Activated T-cell treated with anti-CD3 and anti-CD28 coated beads, Interleukin-2, amount 50 U/mL, for 72 hours (primary cell): Measurements from ENCODE around the gene SLC35F6. TPM values are rescaled to one million over a fixed set of nuclear protein-coding genes. Genes with fewer than 3 reads are reported as not detected.
A peak's percentile ranks its signal among the peaks of the same experiment; 100 is the strongest.
"Not testable (repeated sequence)": the region's sequence is repeated elsewhere in the genome, so short reads cannot be mapped to it uniquely, and the experiment has no call there.

Experiments
- ATAC-seq, 2 donors: fragments of 150-1000 bp; cut with Tn5 transposase; replicated peaks in 1 of 2; 2 replicates each; pipeline ENCODE4 v1.10.0; 2021; ENCODE audit warnings: moderate library complexity in 2 of 2, mild to moderate bottlenecking in 1 of 2
- DNase-seq, 2 donors: peaks; one replicate each; pipeline ENCODE4 v3.0.0; 2021 to 2022; ENCODE audit warnings: mixed read lengths in 1 of 2
- H3K27ac Mint-ChIP-seq: one replicate; pipeline ENCODE4 v1.8.0; 2022; ENCODE audit warnings: mild to moderate bottlenecking, moderate library complexity, mixed read lengths
- H3K27me3 Mint-ChIP-seq: one replicate; pipeline ENCODE4 v1.8.0; 2022; ENCODE audit warnings: low read depth, mixed read lengths
- H3K36me3 Mint-ChIP-seq, 2 donors: one replicate each; pipeline ENCODE4 v1.8.0; 2022; ENCODE audit warnings: mixed read lengths in 2 of 2, mild to moderate bottlenecking in 1 of 2; ENCODE audit not compliant: insufficient read depth in 2 of 2
- H3K4me1 Mint-ChIP-seq: one replicate; pipeline ENCODE4 v1.8.0; 2022; ENCODE audit warnings: low read depth, mixed read lengths
- H3K4me3 Mint-ChIP-seq, 2 donors: one replicate each; pipeline ENCODE4 v1.8.0; 2022; ENCODE audit warnings: mild to moderate bottlenecking in 2 of 2, mixed read lengths in 2 of 2, moderate library complexity in 2 of 2
- H3K9me3 Mint-ChIP-seq, 2 donors: one replicate each; pipeline ENCODE4 v1.8.0; 2022; ENCODE audit warnings: mixed read lengths in 2 of 2
- total RNA-seq, 2 donors: library from RNA; stranded (reverse); gene quantifications; one replicate each; pipeline ENCODE4 v1.2.3, GENCODE V29; 2022

The SLC35F6 gene
- total RNA-seq, 2 donors from 2014 or later = 6.1 to 7.2 TPM

- Mint-ChIP-seq H3K27ac (no peak overlapping the region), H3K4me1 (peaks cover 17% of the 10 kb centered on the region), H3K9me3 (no peaks in the 10 kb centered on the region), H3K36me3 (no peaks in the 10 kb centered on the region), H3K27me3 (no peaks in the 10 kb centered on the region), H3K4me3 (no peak overlapping the region)
- DNase-seq = no peak
- no peak for ATAC-seq
These were observed 9.5 kb upstream of the SLC35F6 start for GRCh38 chr2:26754539-26754938.

DNA sequence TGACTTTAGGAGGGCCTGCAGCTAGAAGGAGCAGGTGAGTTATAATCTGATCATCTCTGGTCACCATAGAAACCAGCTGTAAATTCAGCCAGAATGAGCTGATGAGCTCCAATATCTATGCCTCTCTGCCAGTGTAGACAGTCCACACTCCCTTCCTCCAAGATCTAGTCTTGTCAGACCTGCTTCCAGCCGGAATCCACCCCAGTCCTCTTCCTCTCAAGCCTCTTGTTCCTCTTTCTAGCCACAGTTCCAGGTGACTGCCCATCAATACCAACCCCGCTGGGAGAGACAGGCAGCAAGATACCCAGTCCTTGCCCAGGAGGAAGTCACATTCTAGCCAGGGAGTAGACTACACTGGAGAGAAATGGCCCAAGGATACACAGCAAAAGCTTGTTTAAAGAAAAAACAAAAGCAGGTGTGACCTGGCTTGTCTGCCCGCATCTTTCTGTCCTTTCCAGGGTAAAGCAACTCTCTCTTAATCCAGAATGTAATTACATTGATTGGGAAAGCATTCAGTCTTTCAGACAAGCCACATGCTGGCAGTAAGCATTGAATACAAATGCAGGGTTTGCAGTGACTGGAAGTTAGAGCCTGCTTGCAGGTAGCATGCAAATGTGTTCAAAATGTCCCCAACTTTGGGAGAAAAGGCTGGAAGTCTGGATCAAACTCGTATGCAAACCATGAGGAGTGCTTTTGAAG is 9.0 kb upstream of the SLC35F6 start:
- no peak for DNase-seq
- no peak for ATAC-seq
- Mint-ChIP-seq H3K4me3 (no peak overlapping the region), H3K27ac (no peak overlapping the region), H3K4me1 (peaks cover 17% of the 10 kb centered on the region), H3K27me3 (no peaks in the 10 kb centered on the region), H3K9me3 (no peaks in the 10 kb centered on the region), H3K36me3 (no peaks in the 10 kb centered on the region)

GRCh38 chr2:26756337-26756736 is 7.7 kb upstream of the SLC35F6 start:
- no peak for ATAC-seq

DNA sequence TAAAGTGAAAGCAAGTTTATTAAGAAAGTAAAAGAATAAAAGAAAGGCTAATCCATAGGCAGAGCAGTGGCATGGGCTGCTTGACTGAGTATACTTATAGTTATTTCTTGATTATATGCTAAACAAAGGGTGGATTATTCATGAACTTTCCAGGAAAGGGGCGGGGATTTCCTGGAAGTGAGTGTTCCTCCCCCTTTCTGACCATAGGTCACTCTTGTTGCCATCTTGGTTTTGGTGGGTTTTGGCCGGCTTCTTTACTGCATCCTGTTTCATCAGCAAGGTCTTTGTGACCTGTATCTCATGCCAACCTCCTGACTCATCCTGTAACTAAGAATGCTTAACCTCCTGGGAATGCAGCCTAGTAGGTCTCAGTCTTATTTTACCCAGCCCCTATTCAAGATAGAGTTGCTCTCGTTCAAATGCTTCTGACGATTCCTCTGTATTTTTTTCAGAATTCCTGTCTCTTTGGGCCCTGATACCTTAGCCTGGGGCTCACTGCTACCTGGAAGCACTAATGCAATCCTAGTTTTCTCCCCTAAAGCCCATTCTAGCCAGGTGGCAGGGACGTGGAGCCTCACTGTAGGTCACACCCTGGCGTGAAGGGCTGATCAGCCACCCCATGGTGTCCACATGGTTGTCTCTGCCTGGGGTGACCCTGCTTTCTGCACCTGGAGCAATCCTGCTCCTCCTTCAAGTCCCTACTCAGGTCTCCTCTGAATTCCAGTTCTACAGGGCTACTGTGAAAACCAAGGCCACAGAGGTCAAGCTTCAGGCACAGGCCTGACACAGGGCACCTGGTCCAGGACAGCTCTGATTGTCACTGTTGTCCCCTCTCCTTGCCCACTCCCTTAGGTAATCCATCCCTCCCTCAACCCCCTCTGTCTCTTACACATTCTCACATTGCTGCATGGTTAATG is 6.0 kb upstream of the SLC35F6 start:
- DNase-seq = peak; percentile 57 to 68
- Mint-ChIP-seq H3K4me1 (peaks cover 18% of the 10 kb centered on the region), H3K27ac (peak overlapping the region; percentile 49)

More at GRCh38 chr2:26756337-26756736, 7.7 kb upstream of the SLC35F6 start:
- DNase-seq = no peak
- peaks cover 17% of the 10 kb centered on the region for H3K4me1 Mint-ChIP-seq
- no peaks in the 10 kb centered on the region for H3K9me3 Mint-ChIP-seq
- H3K4me3 Mint-ChIP-seq = no peak overlapping the region
- H3K27me3 Mint-ChIP-seq = no peaks in the 10 kb centered on the region
- H3K27ac Mint-ChIP-seq = no peak overlapping the region
- no peaks in the 10 kb centered on the region for H3K36me3 Mint-ChIP-seq

GRCh38 chr2:26758790-26759321 is 5.2 kb upstream of the SLC35F6 start:
- ATAC-seq (no peak), DNase-seq (no peak)
- Mint-ChIP-seq H3K4me3 (no peak overlapping the region), H3K4me1 (peaks cover 25% of the 10 kb centered on the region), H3K27me3 (no peaks in the 10 kb centered on the region), H3K36me3 (no peaks in the 10 kb centered on the region), H3K27ac (no peak overlapping the region), H3K9me3 (no peaks in the 10 kb centered on the region)

More for the DNA sequence above, 6.0 kb upstream of the SLC35F6 start:
- Mint-ChIP-seq H3K9me3 (no peaks in the 10 kb centered on the region), H3K27me3 (no peaks in the 10 kb centered on the region), H3K36me3 (no peaks in the 10 kb centered on the region), H3K4me3 (peak overlapping the region; percentile 22 to 33)
- ATAC-seq = peak; percentile 79 to 83

- Mint-ChIP-seq H3K9me3 (no peaks in the 10 kb centered on the region), H3K27me3 (no peaks in the 10 kb centered on the region), H3K4me3 (no peak overlapping the region), H3K36me3 (no peaks in the 10 kb centered on the region), H3K4me1 (peaks cover 29% of the 10 kb centered on the region), H3K27ac (no peak overlapping the region)
- ATAC-seq = no peak
- no peak for DNase-seq
These were observed 4.2 kb upstream of the SLC35F6 start for GRCh38 chr2:26759845-26760244.

DNA sequence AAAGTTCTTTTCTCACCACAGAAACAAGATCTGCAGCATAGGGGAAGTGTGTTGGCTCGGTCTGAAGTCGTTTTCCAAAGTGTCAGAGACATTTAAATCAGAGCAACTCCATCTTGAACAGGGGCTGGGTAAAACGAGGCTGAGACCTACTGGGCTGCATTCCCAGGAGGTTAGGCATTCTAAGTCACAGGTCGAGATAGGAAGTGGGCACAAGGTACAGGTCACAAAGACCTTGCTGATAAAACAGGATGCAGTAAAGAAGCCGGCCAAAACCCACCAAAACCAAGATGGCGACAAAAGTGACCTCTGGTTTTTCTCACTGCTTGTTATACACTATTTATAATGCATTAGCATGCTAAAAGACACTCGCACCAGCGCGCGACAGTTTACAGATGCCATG is 3.1 kb upstream of the SLC35F6 start:
- H3K4me3 Mint-ChIP-seq, H3K36me3 Mint-ChIP-seq, H3K27ac Mint-ChIP-seq, H3K9me3 Mint-ChIP-seq, ATAC-seq, DNase-seq, H3K27me3 Mint-ChIP-seq: not testable (repeated sequence)
- H3K4me1 Mint-ChIP-seq = peaks cover 40% of the 10 kb centered on the region

DNA sequence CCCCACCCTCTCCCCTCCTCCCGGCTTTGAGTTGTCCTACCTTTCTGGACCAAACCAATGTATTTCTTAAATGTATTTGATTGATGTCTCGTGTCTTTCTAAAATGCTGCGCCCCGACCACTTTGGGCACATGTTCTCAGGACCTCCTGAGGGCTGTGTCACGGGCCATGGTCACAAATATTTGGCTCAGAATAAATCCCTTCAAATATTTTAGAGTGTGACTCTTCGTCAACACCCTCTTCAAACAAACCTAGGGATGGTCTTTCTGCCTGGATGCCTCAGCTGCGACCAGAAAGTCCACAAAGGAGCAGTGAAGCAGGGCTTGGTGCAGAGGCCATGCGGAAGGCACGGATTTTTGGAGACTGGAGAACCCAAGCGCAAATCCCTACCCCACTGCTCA is 1.1 kb upstream of the SLC35F6 start:
- Mint-ChIP-seq H3K27me3 (no peaks in the 10 kb centered on the region), H3K9me3 (no peaks in the 10 kb centered on the region), H3K36me3 (no peaks in the 10 kb centered on the region), H3K27ac (no peak overlapping the region), H3K4me1 (peaks cover 40% of the 10 kb centered on the region), H3K4me3 (peak overlapping the region; percentile 74 to 97)
- ATAC-seq (no peak), DNase-seq (no peak)

GRCh38 chr2:26764906-26765305 is 822 bp downstream of the SLC35F6 start:
- peak overlapping the region; percentile 84 for H3K27ac Mint-ChIP-seq

DNA sequence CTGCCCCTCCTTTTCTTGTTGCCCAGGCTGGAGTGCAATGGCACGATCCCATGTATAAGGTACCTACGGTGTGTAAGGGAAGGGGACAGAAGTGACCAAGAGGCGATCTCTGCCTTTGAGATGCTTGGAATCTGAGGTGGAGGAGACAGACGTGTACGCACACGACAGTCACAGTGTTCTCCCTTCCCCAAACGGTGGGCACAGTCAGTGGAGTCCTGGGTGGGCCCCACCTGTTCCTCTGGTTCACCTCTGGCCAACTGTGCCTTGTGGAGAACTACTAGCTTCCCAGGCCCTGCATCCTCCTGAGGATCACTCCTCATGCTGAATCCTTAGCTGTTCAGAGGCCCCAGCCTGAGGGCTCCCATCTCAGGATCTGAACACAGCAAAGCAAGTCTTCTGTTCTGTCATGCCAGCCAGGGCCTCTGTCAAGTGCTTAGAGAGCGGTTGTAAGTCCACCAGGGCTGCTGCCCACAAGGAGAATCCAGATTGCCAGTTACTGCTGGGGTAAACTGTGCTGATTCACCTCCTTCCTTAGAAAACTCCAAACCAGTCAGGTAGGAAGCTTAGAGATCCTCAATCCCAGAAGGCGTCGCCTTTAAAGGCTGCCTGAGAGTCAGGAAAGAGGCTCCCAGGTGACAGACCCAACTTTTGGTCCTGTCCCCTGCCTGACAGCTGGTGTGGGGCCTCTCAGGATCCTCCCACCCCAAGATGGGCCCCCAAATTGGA is 1.6 kb downstream of the SLC35F6 start:
- peaks cover 53% of the 10 kb centered on the region for H3K4me1 Mint-ChIP-seq
- H3K9me3 Mint-ChIP-seq = no peaks in the 10 kb centered on the region
- no peak for ATAC-seq
- H3K27ac Mint-ChIP-seq = no peak overlapping the region
- no peak for DNase-seq
- H3K36me3 Mint-ChIP-seq = no peaks in the 10 kb centered on the region
- no peaks in the 10 kb centered on the region for H3K27me3 Mint-ChIP-seq
- peak overlapping the region; percentile 74 to 97 for H3K4me3 Mint-ChIP-seq

More at GRCh38 chr2:26764906-26765305, 822 bp downstream of the SLC35F6 start:
- no peak for DNase-seq
- Mint-ChIP-seq H3K9me3 (no peaks in the 10 kb centered on the region), H3K4me3 (peak overlapping the region; percentile 74 to 97), H3K4me1 (peaks cover 47% of the 10 kb centered on the region), H3K27me3 (no peaks in the 10 kb centered on the region), H3K36me3 (no peaks in the 10 kb centered on the region)
- ATAC-seq = no peak

GRCh38 chr2:26767129-26767528 is 3.0 kb downstream of the SLC35F6 start:
- peaks cover 68% of the 10 kb centered on the region for H3K4me1 Mint-ChIP-seq
- H3K4me3 Mint-ChIP-seq = no peak overlapping the region
- no peaks in the 10 kb centered on the region for H3K9me3 Mint-ChIP-seq
- no peak overlapping the region for H3K27ac Mint-ChIP-seq
- no peaks in the 10 kb centered on the region for H3K27me3 Mint-ChIP-seq
- no peak for DNase-seq
- ATAC-seq = no peak
- H3K36me3 Mint-ChIP-seq = no peaks in the 10 kb centered on the region

DNA sequence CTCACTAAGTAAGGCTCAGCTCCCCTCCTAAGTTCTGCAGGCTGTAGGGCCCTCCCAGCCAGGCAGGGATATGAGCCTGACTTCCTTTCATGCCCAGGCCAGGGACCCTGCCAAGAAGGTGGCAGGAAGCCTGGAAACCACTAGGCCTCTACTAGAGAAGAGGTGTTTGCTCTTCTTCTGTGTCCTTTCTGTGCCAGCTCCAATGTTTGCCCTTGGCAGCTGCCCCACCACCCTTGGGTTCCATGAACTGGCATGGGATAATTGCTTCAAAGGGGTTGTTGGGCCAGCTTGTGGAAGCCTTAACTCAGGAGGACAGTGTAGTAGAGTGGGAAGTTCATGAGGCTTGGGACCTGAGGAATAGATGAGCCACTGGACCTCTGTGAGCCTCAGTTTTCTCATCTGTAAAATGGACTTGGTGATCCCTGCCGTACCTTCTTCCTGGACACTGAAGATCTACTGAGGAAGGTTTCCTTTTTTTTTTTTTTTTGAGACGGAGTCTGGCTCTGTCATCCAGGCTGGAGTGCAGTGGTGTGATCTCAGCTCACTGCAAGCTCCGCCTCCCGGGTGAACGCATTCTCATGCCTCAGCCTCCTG is 3.9 kb downstream of the SLC35F6 start:
- H3K36me3 Mint-ChIP-seq = no peaks in the 10 kb centered on the region
- DNase-seq (no peak), ATAC-seq (no peak)
- no peak overlapping the region for H3K4me3 Mint-ChIP-seq
- H3K27ac Mint-ChIP-seq = peak overlapping the region; percentile 21
- no peaks in the 10 kb centered on the region for H3K9me3 Mint-ChIP-seq
- peaks cover 77% of the 10 kb centered on the region for H3K4me1 Mint-ChIP-seq
- H3K27me3 Mint-ChIP-seq = no peaks in the 10 kb centered on the region
